Measurements from ENCODE around the gene MGAT5.
A peak's percentile ranks its signal among the peaks of the same experiment; 100 is the strongest.
"Not testable (repeated sequence)": the region's sequence is repeated elsewhere in the genome, so short reads cannot be mapped to it uniquely, and the experiment has no call there.

The MGAT5 gene

GRCh38 chr2:134462791-134463698 lies 209.2 kb downstream of the MGAT5 start:
- no peak for DNase-seq (ENCODE audit: low spot score)
- FAIRE-seq, result no peak

GRCh38 chr2:134463699-134464022 lies 209.8 kb downstream of the MGAT5 start:
- FAIRE-seq (no peak), DNase-seq (ENCODE audit: low spot score) (no peak)

GRCh38 chr2:134465228-134466105 lies 211.6 kb downstream of the MGAT5 start:
- DNase-seq (ENCODE audit: low spot score) (no peak), FAIRE-seq (no peak)

GRCh38 chr2:134466141-134466540 lies 212.3 kb downstream of the MGAT5 start:
- FAIRE-seq (no peak), DNase-seq (ENCODE audit: low spot score) (peak; percentile 16)

GRCh38 chr2:134468164-134468563 lies 214.3 kb downstream of the MGAT5 start:
- DNase-seq (ENCODE audit: low spot score), result no peak
- no peak for FAIRE-seq

GRCh38 chr2:134468776-134469175 lies 214.9 kb downstream of the MGAT5 start:
- no peak for FAIRE-seq
- DNase-seq (ENCODE audit: low spot score), result no peak

- no peak for FAIRE-seq
- no peak for DNase-seq (ENCODE audit: low spot score)
Measured at GRCh38 chr2:134469516-134470115, 215.7 kb downstream of the MGAT5 start.

GRCh38 chr2:134470561-134471168 lies 216.8 kb downstream of the MGAT5 start:
- no peak for FAIRE-seq
- no peak for DNase-seq (ENCODE audit: low spot score)

GRCh38 chr2:134476982-134477381 lies 223.1 kb downstream of the MGAT5 start:
- not testable (repeated sequence) for DNase-seq (ENCODE audit: low spot score)

GRCh38 chr2:134479696-134480330 lies 225.9 kb downstream of the MGAT5 start:
- DNase-seq (ENCODE audit: low spot score), result no peak
- no peak for FAIRE-seq

More at GRCh38 chr2:134476982-134477381, 223.1 kb downstream of the MGAT5 start:
- not testable (repeated sequence) for FAIRE-seq

- DNase-seq (ENCODE audit: low spot score) (no peak), FAIRE-seq (no peak)
Measured at GRCh38 chr2:134482131-134482723, 228.4 kb downstream of the MGAT5 start.

GRCh38 chr2:134482766-134483340 lies 229.0 kb downstream of the MGAT5 start:
- FAIRE-seq, result no peak
- DNase-seq (ENCODE audit: low spot score), result no peak

GRCh38 chr2:134489732-134490384 lies 236.0 kb downstream of the MGAT5 start:
- FAIRE-seq, result no peak
- no peak for DNase-seq (ENCODE audit: low spot score)

- no peak for DNase-seq (ENCODE audit: low spot score)
- no peak for FAIRE-seq
Measured at GRCh38 chr2:134490559-134490958, 236.7 kb downstream of the MGAT5 start.

- DNase-seq (ENCODE audit: low spot score) (no peak), FAIRE-seq (no peak)
Measured at GRCh38 chr2:134491022-134491421, 237.2 kb downstream of the MGAT5 start.

- DNase-seq (ENCODE audit: low spot score) (no peak), FAIRE-seq (no peak)
Measured at GRCh38 chr2:134491771-134492441, 238.0 kb downstream of the MGAT5 start.

GRCh38 chr2:134493797-134494196 lies 239.9 kb downstream of the MGAT5 start:
- no peak for FAIRE-seq
- DNase-seq (ENCODE audit: low spot score), result no peak

- DNase-seq (ENCODE audit: low spot score), result no peak
- no peak for FAIRE-seq
Measured at GRCh38 chr2:134498654-134499053, 244.8 kb downstream of the MGAT5 start.

GRCh38 chr2:134499307-134499926 lies 245.5 kb downstream of the MGAT5 start:
- no peak for DNase-seq (ENCODE audit: low spot score)
- no peak for FAIRE-seq

All from RCC 7860 (cell line).